ENCODE measurements around the gene CYP27B1. TPM values are rescaled to one million over a fixed set of nuclear protein-coding genes. Genes with fewer than 3 reads are reported as not detected.

CYP27B1 gene
- total RNA-seq, 1 experiment from 2014 or later = 11.6 TPM

DNA sequence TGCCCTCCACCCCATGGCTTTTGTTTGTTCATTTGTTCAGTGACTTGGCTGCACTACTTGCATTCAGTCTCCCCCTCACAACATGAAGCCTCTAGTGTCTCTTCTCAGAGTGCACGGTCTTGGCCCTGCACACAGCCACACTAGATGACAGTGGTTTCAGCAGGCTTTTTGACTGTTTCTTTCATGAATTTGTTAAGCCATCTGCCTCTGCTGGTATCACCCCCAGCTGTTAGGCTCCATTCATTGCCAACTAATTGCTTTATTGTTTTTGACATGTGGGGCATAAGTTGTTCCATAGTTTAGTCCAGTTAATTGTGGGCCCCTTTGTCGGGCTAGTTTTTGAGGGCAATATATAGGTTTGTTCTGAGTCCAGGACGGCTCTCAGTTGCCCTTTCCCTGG is 54.2 kb downstream of the CYP27B1 start:
- no peaks in the 10 kb centered on the region for H3K4me1 ChIP-seq (ENCODE audit: control insufficient read depth in 1 of 2, insufficient read depth in 2 of 2, low read length in 2 of 2)
- DNase-seq (ENCODE audit: low read depth, low spot score) = no peak
- H3K36me3 ChIP-seq (ENCODE audit: control insufficient read depth in 1 of 2, insufficient read depth in 2 of 2, low read length in 2 of 2) = peaks cover under 1 to 5% of the 10 kb centered on the region in 2 experiments; a peak in 2 of 4 replicates
- no peak overlapping the region for H2AFZ ChIP-seq (ENCODE audit: low read depth, low read length, poor library complexity, severe bottlenecking)
- no peak overlapping the region for H3K27ac ChIP-seq (ENCODE audit: low read depth, low read length)
- no peaks in the 10 kb centered on the region; the same call in 1 of the 2 replicates for H4K20me1 ChIP-seq (ENCODE audit: insufficient read depth)
- TF ChIP-seq, protein P1, sequence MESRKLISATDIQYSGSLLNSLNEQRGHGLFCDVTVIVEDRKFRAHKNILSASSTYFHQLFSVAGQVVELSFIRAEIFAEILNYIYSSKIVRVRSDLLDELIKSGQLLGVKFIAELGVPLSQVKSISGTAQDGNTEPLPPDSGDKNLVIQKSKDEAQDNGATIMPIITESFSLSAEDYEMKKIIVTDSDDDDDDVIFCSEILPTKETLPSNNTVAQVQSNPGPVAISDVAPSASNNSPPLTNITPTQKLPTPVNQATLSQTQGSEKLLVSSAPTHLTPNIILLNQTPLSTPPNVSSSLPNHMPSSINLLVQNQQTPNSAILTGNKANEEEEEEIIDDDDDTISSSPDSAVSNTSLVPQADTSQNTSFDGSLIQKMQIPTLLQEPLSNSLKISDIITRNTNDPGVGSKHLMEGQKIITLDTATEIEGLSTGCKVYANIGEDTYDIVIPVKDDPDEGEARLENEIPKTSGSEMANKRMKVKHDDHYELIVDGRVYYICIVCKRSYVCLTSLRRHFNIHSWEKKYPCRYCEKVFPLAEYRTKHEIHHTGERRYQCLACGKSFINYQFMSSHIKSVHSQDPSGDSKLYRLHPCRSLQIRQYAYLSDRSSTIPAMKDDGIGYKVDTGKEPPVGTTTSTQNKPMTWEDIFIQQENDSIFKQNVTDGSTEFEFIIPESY (IDR thresholded peaks at IDR 0.05; ENCODE audit: extremely low read depth, insufficient replicate concordance, low read length) = no peak
- TF ChIP-seq YY1 (IDR thresholded peaks at IDR 0.05; ENCODE audit: extremely low read depth, insufficient replicate concordance, low read depth, low read length) (no peak), ELF1 (IDR thresholded peaks at IDR 0.05; ENCODE audit: borderline replicate concordance, low read depth) (no peak), ZFX (IDR thresholded peaks at IDR 0.05) (no peak), POLR2A (IDR thresholded peaks at IDR 0.05; ENCODE audit: borderline replicate concordance, extremely low read depth, insufficient read depth, insufficient read length) (no peak), SIN3A (IDR thresholded peaks at IDR 0.05; ENCODE audit: low read depth) (no peak), EZH2phosphoT487 (IDR thresholded peaks at IDR 0.05; ENCODE audit: borderline replicate concordance) (no peak), JUND (IDR thresholded peaks at IDR 0.05) (no peak), CEBPB (IDR thresholded peaks at IDR 0.05; ENCODE audit: low read depth) (no peak), EZH2 (IDR thresholded peaks at IDR 0.05) (no peak), ZNF274 (IDR thresholded peaks at IDR 0.05; ENCODE audit: low read depth, low read length) (no peak), POLR2AphosphoS5 (IDR thresholded peaks at IDR 0.05; ENCODE audit: low read depth, low read length) (no peak), EGR1 (IDR thresholded peaks at IDR 0.05; ENCODE audit: low read depth) (no peak), RAD21 (IDR thresholded peaks at IDR 0.05; ENCODE audit: low read depth) (no peak), TCF7L2 (IDR thresholded peaks at IDR 0.05; ENCODE audit: borderline replicate concordance, extremely low read depth, insufficient read depth, insufficient read length) (no peak)
- TF ChIP-seq, protein P2, sequence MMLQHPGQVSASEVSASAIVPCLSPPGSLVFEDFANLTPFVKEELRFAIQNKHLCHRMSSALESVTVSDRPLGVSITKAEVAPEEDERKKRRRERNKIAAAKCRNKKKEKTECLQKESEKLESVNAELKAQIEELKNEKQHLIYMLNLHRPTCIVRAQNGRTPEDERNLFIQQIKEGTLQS (IDR thresholded peaks at IDR 0.05) = no peak
- TF ChIP-seq, protein P3, sequence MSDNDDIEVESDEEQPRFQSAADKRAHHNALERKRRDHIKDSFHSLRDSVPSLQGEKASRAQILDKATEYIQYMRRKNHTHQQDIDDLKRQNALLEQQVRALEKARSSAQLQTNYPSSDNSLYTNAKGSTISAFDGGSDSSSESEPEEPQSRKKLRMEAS (IDR thresholded peaks at IDR 0.05) = no peak
- POLR2A ChIA-PET = no interaction called here
- intact Hi-C loops (cut with micrococcal nuclease) = no loop called here
- no peak overlapping the region for H3K4me2 ChIP-seq (ENCODE audit: low read length)
- no peaks in the 10 kb centered on the region for H3K27me3 ChIP-seq (ENCODE audit: insufficient read depth, low read length)
- no peaks in the 10 kb centered on the region for H3K9me3 ChIP-seq (ENCODE audit: control insufficient read depth in 1 of 2, insufficient read depth in 1 of 2, low read depth in 1 of 2, low read length in 2 of 2)
- no peaks in the 10 kb centered on the region for H3K79me2 ChIP-seq (ENCODE audit: insufficient read depth, low read length)
- no peak overlapping the region for H3K4me3 ChIP-seq (replicated peaks in 1 of 2; ENCODE audit: low read depth in 1 of 2, low read length in 2 of 2)
- ATAC-seq = no peak
- RAD21 ChIA-PET (ENCODE audit: low non-redundant PET in 1 of 2, low total read pairs in 2 of 2, uncharacterized antibody in 2 of 2, unreplicated experiment in 2 of 2) = no interaction called here
- CTCF ChIA-PET = no interaction called here
- BruUV-seq (replicated peaks) = no TSS peak
- H3K9ac ChIP-seq (ENCODE audit: low read length) = no peak overlapping the region
- no peaks in the 10 kb centered on the region for H3K9me2 ChIP-seq (ENCODE audit: insufficient read depth)

Small RNA genes lying within 50 kb of the gene (microRNA-seq; reads per million reads assigned to microRNA genes)
- not detected for gene MIR6759 (ENCODE audit: borderline number of aligned reads)

Other genes with a start within 250 kb of the CYP27B1 start
- 84.7 TPM for gene DDIT3, start 246.6 kb downstream of the CYP27B1 start, total RNA-seq (2021; ENCODE audit: unreplicated experiment)
- gene MBD6, start 244.3 kb downstream of the CYP27B1 start, total RNA-seq (2021; ENCODE audit: unreplicated experiment) = 70.1 TPM
- gene DCTN2, start 219.9 kb downstream of the CYP27B1 start, total RNA-seq (2021; ENCODE audit: unreplicated experiment) = 95.9 TPM
- gene KIF5A, start 217.0 kb downstream of the CYP27B1 start, total RNA-seq (2021; ENCODE audit: unreplicated experiment) = 5.2 TPM
- 38.4 TPM for gene PIP4K2C, start 175.9 kb downstream of the CYP27B1 start, total RNA-seq (2021; ENCODE audit: unreplicated experiment)
- gene DTX3, start 162.3 kb downstream of the CYP27B1 start, total RNA-seq (2021; ENCODE audit: unreplicated experiment) = 0.37 TPM
- gene ARHGEF25, start 155.6 kb downstream of the CYP27B1 start, total RNA-seq (2021; ENCODE audit: unreplicated experiment) = 3.6 TPM
- 31.3 TPM for gene B4GALNT1, start 133.9 kb downstream of the CYP27B1 start, total RNA-seq (2021; ENCODE audit: unreplicated experiment)
- 98.4 TPM for gene OS9, start 72.9 kb downstream of the CYP27B1 start, total RNA-seq (2021; ENCODE audit: unreplicated experiment)
- gene AGAP2, start 28.3 kb downstream of the CYP27B1 start, total RNA-seq (2021; ENCODE audit: unreplicated experiment) = 15.8 TPM
- 14.9 TPM for gene TSPAN31, start 22.0 kb downstream of the CYP27B1 start, total RNA-seq (2021; ENCODE audit: unreplicated experiment)
- gene CDK4, start 14.8 kb downstream of the CYP27B1 start, total RNA-seq (2021; ENCODE audit: unreplicated experiment) = 206 TPM
- 21.8 TPM for gene MARCHF9, start 12.0 kb downstream of the CYP27B1 start, total RNA-seq (2021; ENCODE audit: unreplicated experiment)
- gene METTL1, start 5.0 kb upstream of the CYP27B1 start, total RNA-seq (2021; ENCODE audit: unreplicated experiment) = 56.6 TPM
- 5.0 TPM for gene EEF1AKMT3, start 5.5 kb upstream of the CYP27B1 start, total RNA-seq (2021; ENCODE audit: unreplicated experiment)
- 53.2 TPM for gene TSFM, start 15.7 kb upstream of the CYP27B1 start, total RNA-seq (2021; ENCODE audit: unreplicated experiment)
- 1.1 TPM for gene AVIL, start 51.7 kb upstream of the CYP27B1 start, total RNA-seq (2021; ENCODE audit: unreplicated experiment)
- gene CTDSP2, start 79.7 kb upstream of the CYP27B1 start, total RNA-seq (2021; ENCODE audit: unreplicated experiment) = 82.7 TPM
- gene ATP23, start 174.5 kb upstream of the CYP27B1 start, total RNA-seq (2021; ENCODE audit: unreplicated experiment) = 9.1 TPM

All from HCT116 (cell line).